ENCODE measurements around the gene RER1. TPM values are rescaled to one million over a fixed set of nuclear protein-coding genes. Genes with fewer than 3 reads are reported as not detected.

RER1 gene
- polyA plus RNA-seq, 1 donor from 2014 or later = 58.7 TPM

DNA sequence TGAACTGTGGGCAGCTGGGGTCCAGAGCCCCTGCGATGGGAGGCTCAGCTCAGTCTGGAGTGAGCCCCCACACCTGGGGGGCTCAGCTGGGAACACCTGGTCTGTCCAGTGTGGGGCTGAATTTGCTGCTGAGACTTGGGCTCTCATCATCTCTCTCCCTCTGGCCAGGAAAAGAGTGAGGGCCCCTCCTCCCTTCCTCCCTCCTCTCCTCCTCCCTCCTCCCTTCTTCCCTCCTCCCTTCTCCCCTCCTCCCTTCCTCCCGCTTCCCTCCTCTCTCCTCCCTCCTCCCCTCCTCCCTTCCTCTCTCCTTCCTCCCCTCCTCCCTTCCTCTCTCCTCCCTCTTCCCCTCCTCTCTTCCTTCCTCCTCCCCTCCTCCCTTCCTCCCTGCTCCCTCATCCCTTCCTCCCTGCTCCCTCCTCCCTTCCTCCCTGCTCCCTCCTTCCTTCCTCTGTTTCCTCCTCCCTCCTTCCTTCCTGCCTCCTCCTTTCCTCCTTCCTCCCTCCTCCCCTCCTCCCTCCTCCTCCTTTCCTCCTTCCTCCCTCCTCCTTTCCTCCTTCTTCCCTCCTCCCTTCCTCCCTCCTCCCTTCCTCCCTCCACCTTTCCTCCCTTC lies 44.2 kb downstream of the RER1 start:
- TF ChIP-seq RAD21 (conservative IDR thresholded peaks at IDR 0.05) (no peak), MXI1 (conservative IDR thresholded peaks at IDR 0.05; ENCODE audit: poor library complexity, severe bottlenecking) (no peak)
- Histone ChIP-seq H3K4me2 (ENCODE audit: low read length) (no peak overlapping the region), H3K36me3 (ENCODE audit: insufficient read depth, low read length) (no peaks in the 10 kb centered on the region), H3K27ac (ENCODE audit: low read length) (no peak overlapping the region), H4K20me1 (ENCODE audit: insufficient read depth) (no peaks in the 10 kb centered on the region), H3K27me3 (ENCODE audit: insufficient read depth, low read depth, low read length) (no peaks in the 10 kb centered on the region), H3K79me2 (replicated peaks; ENCODE audit: insufficient read depth, low read length) (no peaks in the 10 kb centered on the region), H3K9me2 (ENCODE audit: insufficient read depth, low read length) (no peaks in the 10 kb centered on the region), H2AFZ (ENCODE audit: low read depth, low read length) (no peak overlapping the region), H3K9ac (ENCODE audit: low read length) (no peak overlapping the region), H3K4me3 (ENCODE audit: low read length) (no peak overlapping the region), H3F3A (ENCODE audit: insufficient read depth, low read length, poor library complexity, severe bottlenecking) (no peaks in the 10 kb centered on the region), H3K9me3 (ENCODE audit: low read length) (no peaks in the 10 kb centered on the region)

DNA sequence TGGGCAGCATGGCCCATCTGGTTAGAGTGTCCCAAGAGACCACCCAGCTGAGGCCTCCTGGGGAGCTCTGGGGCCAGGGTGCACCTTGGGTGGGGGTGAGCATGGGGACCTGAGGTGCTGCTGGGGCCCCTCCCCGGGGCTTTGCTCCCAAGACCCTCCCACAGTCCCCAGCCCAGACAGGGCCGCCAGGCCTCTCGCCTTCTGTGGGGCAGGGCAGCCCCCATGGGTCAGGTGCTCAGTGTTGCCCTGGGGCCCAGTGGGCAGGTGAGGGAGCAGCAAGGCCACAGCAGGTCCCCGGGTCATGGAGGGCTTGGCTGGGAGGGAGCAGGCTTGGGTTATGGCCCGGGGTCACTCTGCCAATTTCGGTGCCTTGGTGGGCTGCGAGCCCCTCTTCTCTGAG lies 45.2 kb downstream of the RER1 start:
- Histone ChIP-seq H3K27me3 (ENCODE audit: insufficient read depth, low read depth, low read length) (no peaks in the 10 kb centered on the region), H3K4me3 (ENCODE audit: low read length) (no peak overlapping the region), H3K9ac (ENCODE audit: low read length) (no peak overlapping the region), H3K9me3 (ENCODE audit: low read length) (no peaks in the 10 kb centered on the region), H2AFZ (ENCODE audit: low read depth, low read length) (no peak overlapping the region), H3K79me2 (replicated peaks; ENCODE audit: insufficient read depth, low read length) (no peaks in the 10 kb centered on the region), H3K9me2 (ENCODE audit: insufficient read depth, low read length) (no peaks in the 10 kb centered on the region), H3K36me3 (ENCODE audit: insufficient read depth, low read length) (no peaks in the 10 kb centered on the region), H4K20me1 (ENCODE audit: insufficient read depth) (no peaks in the 10 kb centered on the region), H3K27ac (ENCODE audit: low read length) (no peak overlapping the region), H3K4me2 (ENCODE audit: low read length) (no peak overlapping the region), H3F3A (ENCODE audit: insufficient read depth, low read length, poor library complexity, severe bottlenecking) (no peaks in the 10 kb centered on the region)
- no peak for TF ChIP-seq EP300 (conservative IDR thresholded peaks at IDR 0.05; ENCODE audit: poor library complexity, severe bottlenecking)
- no peak for TF ChIP-seq RAD21 (conservative IDR thresholded peaks at IDR 0.05)
- TF ChIP-seq EZH2 (IDR thresholded peaks at IDR 0.05; ENCODE audit: borderline replicate concordance, insufficient read depth, low read length, poor library complexity, severe bottlenecking) = no peak
- TF ChIP-seq, protein P1, sequence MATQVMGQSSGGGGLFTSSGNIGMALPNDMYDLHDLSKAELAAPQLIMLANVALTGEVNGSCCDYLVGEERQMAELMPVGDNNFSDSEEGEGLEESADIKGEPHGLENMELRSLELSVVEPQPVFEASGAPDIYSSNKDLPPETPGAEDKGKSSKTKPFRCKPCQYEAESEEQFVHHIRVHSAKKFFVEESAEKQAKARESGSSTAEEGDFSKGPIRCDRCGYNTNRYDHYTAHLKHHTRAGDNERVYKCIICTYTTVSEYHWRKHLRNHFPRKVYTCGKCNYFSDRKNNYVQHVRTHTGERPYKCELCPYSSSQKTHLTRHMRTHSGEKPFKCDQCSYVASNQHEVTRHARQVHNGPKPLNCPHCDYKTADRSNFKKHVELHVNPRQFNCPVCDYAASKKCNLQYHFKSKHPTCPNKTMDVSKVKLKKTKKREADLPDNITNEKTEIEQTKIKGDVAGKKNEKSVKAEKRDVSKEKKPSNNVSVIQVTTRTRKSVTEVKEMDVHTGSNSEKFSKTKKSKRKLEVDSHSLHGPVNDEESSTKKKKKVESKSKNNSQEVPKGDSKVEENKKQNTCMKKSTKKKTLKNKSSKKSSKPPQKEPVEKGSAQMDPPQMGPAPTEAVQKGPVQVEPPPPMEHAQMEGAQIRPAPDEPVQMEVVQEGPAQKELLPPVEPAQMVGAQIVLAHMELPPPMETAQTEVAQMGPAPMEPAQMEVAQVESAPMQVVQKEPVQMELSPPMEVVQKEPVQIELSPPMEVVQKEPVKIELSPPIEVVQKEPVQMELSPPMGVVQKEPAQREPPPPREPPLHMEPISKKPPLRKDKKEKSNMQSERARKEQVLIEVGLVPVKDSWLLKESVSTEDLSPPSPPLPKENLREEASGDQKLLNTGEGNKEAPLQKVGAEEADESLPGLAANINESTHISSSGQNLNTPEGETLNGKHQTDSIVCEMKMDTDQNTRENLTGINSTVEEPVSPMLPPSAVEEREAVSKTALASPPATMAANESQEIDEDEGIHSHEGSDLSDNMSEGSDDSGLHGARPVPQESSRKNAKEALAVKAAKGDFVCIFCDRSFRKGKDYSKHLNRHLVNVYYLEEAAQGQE (IDR thresholded peaks at IDR 0.05; ENCODE audit: borderline replicate concordance) = no peak
- no peak for TF ChIP-seq POLR2AphosphoS5 (IDR thresholded peaks at IDR 0.05)
- TF ChIP-seq, protein P2, sequence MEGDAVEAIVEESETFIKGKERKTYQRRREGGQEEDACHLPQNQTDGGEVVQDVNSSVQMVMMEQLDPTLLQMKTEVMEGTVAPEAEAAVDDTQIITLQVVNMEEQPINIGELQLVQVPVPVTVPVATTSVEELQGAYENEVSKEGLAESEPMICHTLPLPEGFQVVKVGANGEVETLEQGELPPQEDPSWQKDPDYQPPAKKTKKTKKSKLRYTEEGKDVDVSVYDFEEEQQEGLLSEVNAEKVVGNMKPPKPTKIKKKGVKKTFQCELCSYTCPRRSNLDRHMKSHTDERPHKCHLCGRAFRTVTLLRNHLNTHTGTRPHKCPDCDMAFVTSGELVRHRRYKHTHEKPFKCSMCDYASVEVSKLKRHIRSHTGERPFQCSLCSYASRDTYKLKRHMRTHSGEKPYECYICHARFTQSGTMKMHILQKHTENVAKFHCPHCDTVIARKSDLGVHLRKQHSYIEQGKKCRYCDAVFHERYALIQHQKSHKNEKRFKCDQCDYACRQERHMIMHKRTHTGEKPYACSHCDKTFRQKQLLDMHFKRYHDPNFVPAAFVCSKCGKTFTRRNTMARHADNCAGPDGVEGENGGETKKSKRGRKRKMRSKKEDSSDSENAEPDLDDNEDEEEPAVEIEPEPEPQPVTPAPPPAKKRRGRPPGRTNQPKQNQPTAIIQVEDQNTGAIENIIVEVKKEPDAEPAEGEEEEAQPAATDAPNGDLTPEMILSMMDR (IDR thresholded peaks at IDR 0.05; ENCODE audit: poor library complexity, severe bottlenecking) = no peak
- no peak for TF ChIP-seq MXI1 (conservative IDR thresholded peaks at IDR 0.05; ENCODE audit: poor library complexity, severe bottlenecking)
- no peak for TF ChIP-seq TAF1 (IDR thresholded peaks at IDR 0.05; ENCODE audit: low read depth)
- no peak for TF ChIP-seq SMC3 (conservative IDR thresholded peaks at IDR 0.05; ENCODE audit: poor library complexity)
